Germinal center (tissue), 1 donor: ENCODE results near the gene SYNPO2L.
A peak's percentile ranks its signal among the peaks of the same experiment; 100 is the strongest.
"Not testable (repeated sequence)": the region's sequence is repeated elsewhere in the genome, so short reads cannot be mapped to it uniquely, and the experiment has no call there.

Source experiments
- DNase-seq: peaks from one replicate; pipeline ENCODE4 v3.0.0; 2012; ENCODE audit warnings: mixed read lengths, low spot score

SYNPO2L gene

GRCh38 chr10:73648975-73649829 lies 6.6 kb downstream of the SYNPO2L start:
- DNase-seq = no peak

GRCh38 chr10:73647875-73648651 lies 7.8 kb downstream of the SYNPO2L start:
- DNase-seq = no peak

DNA sequence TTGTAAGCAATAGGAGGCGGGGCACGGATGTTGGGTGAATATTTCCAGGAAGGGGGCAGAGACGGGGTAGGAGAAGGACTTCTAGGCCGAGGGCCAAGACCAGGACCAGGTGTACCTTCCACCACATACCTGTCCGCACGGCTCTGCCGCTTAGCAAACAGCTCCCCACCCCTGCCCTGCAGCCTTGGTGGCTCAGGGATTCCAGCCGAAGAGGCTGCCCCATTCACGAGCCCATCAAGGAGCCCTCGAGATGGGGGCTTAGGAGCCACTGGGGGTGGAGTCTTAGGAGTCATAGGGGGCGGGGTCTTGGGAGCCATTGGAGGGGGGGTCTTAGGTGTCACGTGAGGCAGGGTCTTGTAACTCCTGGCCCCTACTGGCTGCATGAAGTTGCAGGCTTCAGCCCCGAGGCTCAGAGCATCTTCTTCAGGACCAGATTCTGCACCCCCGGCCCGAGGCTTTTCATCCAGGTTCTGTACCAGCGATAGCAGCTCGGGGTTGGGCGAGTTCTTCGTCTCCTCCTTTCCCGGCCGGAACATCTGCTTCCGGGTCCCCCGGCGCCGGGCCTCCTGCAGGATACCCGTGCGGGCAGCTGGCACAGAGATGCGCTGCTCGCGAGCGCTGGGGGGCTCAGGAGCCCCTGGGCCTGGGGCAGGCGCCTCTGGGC lies 8.5 kb downstream of the SYNPO2L start:
- peak; percentile 58 for DNase-seq

- DNase-seq = no peak
Observed at GRCh38 chr10:73646598-73647041, 9.2 kb downstream of the SYNPO2L start.

DNA sequence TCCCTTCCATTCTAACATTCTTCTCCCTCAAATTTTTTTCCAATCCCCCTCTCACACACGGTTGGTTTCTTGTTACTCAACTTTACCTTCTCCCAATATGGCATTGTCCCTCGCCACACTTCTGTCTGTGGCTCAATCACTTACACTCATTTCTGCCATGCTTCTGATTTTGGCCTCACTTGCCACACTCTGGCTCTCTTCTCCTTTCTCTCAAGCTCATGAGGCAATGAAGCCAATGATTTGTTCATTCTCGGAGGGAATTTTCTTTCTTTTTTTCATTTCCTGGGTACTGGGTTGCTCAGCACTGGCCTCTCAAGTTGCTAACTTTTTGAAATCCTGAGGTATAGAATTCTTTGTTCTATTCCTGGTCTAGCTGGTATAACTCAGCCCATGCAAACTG lies 10.6 kb downstream of the SYNPO2L start:
- DNase-seq = no peak

DNA sequence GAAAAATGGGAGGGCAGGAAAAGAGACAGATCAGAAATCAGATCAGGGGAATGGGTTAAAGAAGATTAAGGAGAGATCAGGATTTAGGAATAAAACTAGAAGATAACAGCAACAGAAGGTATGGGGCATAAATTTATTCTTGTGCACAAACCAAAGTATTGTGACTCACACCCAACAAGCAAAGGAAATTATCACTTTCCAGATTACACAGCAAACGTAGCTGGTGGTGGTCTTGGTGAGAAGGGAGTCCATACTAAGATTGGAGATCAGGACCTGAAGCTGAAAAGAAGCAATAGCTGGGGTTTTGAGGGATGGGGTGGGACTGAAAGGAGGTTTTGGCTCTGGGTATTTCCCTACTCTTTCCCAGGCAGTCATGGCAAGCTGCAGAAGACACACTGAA lies 11.1 kb downstream of the SYNPO2L start:
- no peak for DNase-seq

DNA sequence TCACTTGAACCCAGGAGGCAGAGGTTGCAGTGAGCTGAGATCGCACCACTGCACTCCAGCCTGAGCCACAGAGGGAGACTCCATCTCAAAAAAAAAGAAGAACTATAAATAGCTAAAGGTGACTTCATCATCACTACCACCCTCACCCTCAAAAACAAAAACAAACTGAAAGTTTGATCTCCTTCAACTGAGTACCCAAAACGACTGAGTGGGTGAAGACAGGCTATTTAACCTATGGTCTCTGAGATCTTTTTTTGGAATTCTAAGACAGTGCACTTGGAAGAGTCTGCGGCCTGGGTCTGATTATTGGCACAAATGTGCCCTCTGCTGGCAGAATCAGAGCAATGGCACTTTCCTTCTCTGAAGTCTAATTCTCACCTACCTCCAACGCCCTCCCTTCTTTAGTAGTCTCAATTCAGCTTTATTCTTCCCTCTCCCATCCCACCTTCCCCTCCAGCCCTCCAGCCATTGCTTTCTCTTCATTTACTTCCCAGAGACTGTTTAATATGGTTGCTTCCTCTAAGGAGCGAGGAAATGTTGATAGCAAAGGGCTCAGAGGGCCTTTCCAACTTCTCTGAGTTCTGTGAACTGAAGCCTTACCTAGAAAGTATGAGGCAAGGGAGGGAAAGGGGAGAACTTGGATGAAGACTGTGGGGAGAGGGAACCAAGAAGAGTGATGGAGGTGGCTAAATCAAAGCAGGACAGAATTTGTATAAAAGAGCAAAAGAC lies 11.7 kb downstream of the SYNPO2L start:
- DNase-seq = peak; percentile 75

GRCh38 chr10:73643362-73643761 lies 12.5 kb downstream of the SYNPO2L start:
- DNase-seq = no peak

DNA sequence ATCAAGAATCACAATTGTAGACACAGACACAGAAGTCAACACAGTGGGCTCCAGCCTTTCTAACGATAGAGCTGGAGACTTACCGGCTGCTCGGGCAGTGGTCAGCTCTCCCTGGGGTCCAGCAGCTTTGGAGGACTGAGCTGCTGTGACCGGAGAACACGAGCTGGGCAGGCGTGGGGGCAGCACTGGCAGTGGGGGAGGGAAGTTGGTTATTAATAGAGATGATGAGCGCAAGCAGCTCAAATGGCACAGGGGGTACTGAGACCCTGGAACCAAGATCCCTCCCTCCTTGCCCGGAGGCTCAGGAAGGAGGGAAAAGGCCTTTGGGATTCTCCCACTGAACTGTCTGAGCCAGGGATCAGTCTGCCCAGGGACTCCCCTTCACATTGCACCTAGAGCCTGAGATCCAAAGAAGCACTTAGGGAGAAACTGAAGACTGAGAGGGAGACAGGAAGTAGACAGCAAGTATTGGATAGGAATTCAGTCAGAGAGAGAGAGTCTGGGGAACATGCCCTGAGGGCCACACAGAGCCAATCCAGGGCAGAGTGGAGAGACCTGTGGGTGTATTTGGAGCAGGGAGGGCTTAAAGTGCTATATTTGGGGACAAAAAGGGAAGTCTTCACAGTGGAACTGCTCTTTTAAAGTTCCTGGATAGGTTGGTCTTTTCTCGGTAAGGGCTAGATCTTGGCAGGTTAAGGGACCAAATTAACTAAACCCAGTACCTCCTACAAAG lies 14.3 kb downstream of the SYNPO2L start, which contains the start of gene MYOZ1:
Gene MYOZ1 (minus strand): TSS at position 147 of the 733 bp plus-strand sequence. CDS start 1,457 bp downstream, outside the sequence.
- no peak for DNase-seq

DNA sequence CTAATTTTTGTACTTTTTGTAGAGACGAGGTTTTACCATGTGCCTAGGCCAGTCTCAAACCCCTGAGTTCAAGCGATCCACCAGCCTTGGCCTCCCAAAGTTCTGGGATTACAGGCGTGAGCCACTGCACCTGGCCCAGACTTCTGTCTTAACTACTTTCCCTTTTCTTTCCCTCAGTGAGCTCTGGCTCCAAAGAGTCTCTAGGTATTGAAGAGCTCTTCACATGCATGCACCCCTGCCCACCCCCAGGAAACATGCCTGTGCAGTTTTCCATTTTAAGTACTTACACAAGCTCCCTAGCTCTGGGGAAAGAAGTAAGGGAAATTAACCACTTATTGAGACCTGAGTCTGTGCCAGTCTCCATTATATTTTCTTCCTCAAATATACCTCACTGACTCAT lies 16.5 kb downstream of the SYNPO2L start:
- no peak for DNase-seq

DNA sequence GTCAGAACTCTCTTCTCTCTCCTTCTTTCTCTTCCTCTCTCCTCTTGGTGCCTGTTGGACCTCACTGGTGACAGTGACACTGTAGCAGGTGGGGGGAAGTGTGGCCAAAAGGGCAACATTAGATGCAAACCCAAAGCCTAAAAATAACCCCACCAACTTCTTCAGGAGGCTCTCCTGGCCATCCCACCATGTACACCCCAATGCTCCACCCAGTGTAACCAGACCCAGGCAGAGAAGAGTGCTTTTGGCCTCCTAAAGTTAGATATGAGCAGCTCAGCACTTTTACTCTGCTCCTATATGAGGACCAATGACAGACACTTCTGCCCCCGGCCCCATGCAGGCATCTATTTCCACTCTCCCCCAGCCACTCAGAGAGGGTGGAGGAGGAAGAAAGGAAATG lies 20.0 kb downstream of the SYNPO2L start:
- no peak for DNase-seq

DNA sequence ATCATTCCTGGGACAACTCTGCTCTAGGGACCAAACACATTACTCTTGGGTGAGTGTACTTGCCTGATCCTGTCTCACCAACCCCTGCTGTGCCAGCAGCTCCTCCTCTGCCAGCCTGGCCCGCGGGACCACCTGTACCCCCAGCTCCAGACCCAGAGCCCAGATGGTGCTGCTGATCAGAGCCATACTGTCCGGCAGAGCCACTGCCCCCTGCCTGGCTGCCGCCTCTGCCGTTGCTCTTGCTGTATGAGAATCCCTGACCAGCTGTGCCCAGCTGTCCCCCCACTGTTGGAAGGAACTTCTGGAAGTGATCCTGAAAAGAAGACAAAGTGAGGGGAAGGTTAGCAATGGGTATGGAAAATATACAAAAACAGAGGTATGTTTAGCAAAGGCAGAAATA lies 21.4 kb downstream of the SYNPO2L start:
- DNase-seq = no peak

GRCh38 chr10:73629165-73629564 lies 26.7 kb downstream of the SYNPO2L start:
- no peak for DNase-seq

DNA sequence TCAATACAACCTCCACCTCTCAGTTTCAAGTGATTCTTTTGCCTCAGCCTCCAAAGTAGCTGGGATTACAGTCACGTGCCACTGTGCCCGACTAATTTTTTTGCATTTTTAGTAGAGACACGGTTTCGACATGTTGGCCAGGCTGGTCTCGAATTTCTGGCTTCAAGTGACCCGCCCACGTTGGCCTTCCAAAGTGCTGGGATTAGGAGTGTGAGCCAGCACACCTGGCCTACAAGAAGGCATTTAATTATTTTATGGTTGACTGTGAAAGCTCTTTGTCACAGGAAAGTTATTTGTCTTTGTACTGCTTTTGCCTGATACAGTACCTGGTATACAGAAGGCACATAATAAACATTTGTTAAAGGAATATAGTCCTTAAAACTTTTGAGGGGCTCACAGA lies 27.4 kb downstream of the SYNPO2L start:
- no peak for DNase-seq

DNA sequence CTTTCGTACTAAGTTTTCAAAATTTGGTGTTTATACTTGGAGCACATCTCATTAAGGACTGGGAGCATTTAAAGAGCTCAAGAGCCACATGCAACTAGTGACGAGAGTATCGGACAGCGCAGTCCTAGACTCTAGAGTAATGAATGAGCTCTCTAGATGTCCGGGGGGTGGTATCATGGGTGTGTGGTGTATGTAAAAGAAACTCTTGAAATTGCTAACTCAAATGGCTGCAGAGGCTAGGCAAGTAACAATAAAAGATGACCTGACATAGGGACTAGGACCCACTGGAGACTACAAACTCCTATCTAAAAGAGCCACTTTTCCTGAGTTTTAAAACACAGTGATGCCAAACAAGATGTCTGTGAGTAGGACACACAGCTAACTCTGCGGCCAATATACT lies 28.5 kb downstream of the SYNPO2L start:
- no peak for DNase-seq

- DNase-seq = peak; percentile 93
Observed at GRCh38 chr10:73625884-73626752, 29.7 kb downstream of the SYNPO2L start.

DNA sequence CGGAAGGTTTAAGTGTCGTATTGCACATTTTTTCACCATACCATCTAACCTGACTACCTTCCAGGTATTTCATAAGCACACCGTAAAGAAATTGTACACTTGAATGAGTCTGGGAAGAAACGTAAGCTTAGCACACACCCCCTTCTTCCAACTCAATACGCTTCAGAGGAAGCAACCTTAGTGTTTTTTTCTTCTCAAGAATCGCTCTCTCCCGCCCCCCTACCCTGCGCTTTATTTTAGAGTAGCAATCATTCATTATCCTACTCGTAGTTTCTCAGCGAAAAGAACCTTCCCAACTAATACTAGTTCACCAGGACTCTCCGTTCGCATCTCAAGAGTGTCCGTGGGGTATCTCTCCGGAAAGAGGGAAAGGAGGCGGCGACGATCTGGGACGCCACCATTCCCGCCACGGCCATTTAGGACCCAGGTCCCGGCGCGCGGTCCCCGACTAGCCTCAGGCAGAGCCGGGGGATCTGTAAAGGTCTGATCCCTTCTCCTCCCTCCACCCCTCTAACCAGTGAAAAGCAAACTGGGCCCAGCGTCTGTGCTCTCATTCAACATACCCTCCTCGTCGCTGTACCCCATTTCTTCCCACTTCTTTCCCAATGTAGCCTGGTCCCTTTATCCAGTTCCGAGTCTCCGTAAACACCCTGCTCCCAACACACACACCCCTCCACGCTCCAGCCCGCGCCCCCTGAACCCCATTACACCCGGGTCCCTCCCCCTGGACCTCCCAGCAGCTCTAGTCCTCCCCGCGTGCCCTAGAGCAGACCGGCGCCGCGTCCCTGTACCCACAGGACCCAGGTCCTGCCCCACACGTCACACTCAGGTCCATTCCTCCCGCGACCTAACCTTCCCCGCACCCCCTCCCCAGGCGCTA lies 30.6 kb downstream of the SYNPO2L start:
- peak; percentile 46 for DNase-seq

GRCh38 chr10:73623056-73623455 lies 32.8 kb downstream of the SYNPO2L start:
- no peak for DNase-seq

GRCh38 chr10:73620974-73621373 lies 34.9 kb downstream of the SYNPO2L start:
- DNase-seq = not testable (repeated sequence)
